Kidney glomerular epithelial cell (primary cell): Measurements from ENCODE around the gene SMC4.

ENCODE experiments used
- DNase-seq: peaks from one replicate; lab custom pipeline; 2025; lab: John Stamatoyannopoulos, UW

Gene SMC4

DNA sequence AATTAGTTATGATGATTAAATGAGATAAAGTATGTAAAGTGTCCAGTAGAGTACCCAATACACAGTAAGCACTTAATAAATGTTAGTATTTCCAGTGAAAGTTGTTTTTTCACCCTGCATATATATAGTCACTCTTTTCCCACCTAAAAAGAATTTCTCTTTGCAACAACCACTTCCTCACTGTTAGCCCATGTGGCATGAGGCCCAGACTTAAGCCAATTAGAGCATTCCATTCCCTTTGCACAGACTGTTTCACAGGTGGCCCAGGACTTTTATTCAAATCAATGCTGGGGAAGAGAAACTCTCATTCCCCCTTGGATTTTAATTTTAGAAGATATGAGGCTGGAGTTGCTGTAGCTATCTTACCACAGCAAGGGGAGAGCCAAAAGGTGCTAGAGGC lies 4.2 kb upstream of the SMC4 start:
- no peak for DNase-seq

DNA sequence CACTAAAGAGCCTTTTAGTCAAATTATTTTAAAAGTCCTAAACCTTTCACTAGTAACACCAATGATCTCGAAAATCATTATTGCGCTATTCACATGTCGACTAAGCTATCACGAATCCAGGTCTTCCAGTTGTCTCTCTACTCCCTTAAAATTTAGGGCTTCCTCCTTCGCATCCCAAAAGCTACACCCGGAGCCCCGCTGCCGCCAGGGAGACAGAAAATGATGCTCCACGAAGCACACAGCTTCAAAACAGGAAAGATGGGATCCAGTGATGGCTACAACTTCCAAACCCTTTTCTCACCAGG lies 678 bp upstream of the SMC4 start:
- no peak for DNase-seq

DNA sequence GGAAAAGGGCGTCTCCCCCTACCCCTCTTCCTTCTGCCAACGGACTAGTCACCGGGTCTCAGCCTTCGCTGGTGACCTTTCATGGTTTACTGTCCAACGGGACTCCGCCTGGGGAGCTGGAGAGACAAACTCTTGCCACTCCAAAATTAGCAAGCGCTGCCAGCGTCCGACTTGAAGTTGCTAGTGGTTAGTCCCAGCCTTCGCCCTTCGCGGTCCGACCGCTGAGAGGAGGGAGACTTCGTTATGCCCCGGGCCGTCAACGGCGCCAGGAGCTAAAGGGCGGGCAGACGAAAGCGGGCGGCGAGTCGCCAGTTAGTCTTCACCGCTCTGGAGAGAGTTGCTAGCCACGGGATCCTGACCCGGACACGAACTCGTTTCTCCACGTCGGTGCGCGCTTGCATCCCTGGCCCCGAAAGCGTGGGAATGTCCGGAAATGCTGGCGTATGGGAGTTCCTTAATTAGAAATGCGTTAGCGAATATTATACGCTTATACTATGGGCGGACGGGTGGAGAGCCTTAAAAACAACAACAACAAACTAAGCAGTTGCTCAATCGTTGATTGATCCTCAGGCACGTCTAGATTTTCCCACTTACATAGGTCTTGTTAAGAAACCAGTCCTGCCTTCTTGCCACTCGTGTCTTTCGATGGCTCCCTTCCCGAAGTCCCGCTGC lies 716 bp downstream of the SMC4 start:
- peak; percentile 48 for DNase-seq

DNA sequence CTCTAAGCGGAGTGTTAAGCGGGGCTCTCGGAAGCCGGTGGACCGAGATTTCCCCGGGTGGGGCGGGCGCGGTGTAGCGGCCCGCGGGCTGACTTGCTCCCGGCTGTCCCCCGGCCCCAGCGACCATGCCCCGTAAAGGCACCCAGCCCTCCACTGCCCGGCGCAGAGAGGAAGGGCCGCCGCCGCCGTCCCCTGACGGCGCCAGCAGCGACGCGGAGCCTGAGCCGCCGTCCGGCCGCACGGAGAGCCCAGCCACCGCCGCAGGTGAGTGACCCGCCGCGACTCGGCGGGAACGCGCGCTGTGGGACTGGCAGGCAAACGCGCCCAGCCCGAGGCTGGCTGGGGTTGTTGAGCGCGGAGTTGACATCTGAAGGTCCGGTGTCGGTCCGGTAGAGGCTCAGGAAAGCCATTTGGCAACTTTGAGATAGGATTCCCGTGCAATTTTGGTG lies 1.3 kb downstream of the SMC4 start:
- DNase-seq: no peak

DNA sequence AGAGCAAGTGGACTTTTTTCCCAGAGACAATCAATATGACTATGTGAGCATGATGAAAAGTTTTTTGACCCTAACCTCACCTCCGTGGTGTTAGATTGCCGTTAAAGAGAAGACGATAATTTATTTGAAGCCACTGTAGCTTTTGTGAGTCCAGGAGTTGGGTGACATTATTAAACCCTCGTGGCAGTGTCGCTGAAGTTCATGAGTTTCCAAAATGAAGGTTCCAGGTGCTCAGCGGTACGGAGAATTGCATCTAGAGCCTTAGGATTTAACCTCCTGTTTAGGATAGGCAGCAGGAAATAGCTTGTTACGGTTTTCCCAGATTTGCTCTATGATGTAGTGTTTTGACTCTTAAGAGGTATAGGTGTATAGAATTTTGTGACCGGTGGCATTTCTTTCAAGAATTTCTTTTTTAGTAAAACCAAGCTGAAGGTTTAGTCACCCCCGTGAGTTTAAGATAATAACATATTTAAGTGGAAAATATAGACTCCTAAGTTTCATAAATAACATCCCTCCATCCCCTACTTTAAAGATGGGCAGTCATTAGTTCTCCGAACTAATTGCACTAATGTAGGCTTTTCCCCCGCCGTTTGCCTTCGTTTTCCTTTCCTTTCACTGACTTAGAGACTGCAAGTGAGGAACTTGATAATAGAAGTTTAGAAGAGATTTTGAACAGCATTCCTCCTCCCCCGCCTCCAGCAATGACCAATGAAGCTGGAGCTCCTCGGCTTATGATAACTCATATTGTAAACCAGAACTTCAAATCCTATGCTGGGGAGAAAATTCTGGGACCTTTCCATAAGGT lies 2.0 kb downstream of the SMC4 start:
- DNase-seq: peak; percentile 56

DNA sequence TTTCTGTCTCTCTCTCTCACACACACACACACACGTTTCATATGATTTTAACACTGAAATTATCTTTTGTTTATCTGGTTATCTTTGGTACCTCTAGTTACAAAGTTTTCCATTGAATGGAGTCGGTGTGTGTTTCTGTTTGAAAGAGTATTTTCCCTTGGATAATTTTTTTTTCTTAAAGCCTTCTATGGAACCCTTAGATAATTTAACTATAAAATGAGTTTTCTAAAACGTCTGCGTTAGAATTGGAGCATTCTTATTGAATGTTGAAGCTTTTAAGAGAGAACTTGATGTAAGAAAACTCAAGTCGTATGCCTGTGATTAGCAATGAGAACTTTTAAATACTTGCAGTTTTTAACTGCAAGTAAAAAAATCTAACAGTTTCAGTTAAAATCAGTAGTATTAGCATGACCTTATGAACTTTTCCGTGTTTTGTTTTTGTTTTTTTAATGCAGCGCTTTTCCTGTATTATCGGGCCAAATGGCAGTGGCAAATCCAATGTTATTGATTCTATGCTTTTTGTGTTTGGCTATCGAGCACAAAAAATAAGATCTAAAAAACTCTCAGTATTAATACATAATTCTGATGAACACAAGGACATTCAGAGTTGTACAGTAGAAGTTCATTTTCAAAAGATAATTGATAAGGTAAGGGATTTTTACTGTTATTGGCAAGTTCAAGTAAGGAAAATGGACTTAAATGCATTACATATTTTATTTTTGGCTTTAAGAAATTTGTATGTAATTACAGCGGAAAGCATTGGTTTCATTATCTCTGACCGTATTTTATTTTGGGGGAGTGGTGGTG lies 3.0 kb downstream of the SMC4 start:
- no peak for DNase-seq

DNA sequence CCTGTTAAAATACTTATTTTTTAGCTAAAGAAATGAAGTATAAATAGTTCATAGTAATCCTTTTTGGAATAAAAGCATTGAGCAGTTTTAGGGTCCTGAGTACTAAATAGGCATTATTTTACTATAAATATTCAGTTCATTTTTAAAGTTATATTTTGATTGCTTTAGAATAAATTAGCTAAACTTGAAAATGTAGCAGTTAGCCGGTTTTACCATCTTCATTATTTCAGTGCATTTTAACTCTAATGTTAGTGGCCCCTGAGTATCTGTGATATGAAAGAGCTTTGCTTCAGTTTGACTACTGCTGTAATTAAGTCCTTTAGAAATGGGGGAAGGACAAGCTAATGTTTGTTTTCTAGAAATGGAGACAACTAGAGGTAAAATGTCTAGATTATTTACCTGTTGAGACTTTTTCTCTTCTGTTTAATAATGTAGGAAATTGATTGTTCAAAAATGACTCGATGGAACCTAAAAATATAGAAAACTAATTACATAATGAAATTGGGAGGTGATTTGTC lies 3.6 kb downstream of the SMC4 start:
- DNase-seq: no peak

DNA sequence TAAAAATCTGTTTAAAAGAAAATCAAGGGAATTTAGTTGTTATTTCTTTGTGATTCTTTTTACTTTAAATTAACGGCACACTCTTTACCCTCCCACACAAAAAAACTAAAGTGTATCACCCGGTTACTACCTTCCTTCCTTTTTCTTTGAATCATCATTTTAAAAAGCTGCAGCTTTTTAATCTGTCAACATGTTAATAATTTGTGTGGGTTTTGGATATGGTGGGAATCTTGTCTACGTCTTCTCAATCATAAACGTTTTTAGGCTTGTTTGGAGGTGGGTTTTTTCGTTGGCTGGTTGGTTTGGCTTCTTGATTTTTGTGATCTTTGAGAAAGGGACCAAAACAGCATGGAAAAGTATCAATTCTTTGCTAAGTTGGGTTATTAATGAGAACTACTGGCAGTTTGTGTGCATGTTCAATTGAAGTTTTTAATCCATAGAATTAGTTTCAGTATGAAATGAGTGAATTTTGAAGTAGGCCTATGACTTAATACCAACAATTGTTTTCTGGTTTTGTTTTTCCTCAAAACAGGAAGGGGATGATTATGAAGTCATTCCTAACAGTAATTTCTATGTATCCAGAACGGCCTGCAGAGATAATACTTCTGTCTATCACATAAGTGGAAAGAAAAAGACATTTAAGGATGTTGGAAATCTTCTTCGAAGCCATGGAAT lies 4.5 kb downstream of the SMC4 start:
- DNase-seq: no peak

DNA sequence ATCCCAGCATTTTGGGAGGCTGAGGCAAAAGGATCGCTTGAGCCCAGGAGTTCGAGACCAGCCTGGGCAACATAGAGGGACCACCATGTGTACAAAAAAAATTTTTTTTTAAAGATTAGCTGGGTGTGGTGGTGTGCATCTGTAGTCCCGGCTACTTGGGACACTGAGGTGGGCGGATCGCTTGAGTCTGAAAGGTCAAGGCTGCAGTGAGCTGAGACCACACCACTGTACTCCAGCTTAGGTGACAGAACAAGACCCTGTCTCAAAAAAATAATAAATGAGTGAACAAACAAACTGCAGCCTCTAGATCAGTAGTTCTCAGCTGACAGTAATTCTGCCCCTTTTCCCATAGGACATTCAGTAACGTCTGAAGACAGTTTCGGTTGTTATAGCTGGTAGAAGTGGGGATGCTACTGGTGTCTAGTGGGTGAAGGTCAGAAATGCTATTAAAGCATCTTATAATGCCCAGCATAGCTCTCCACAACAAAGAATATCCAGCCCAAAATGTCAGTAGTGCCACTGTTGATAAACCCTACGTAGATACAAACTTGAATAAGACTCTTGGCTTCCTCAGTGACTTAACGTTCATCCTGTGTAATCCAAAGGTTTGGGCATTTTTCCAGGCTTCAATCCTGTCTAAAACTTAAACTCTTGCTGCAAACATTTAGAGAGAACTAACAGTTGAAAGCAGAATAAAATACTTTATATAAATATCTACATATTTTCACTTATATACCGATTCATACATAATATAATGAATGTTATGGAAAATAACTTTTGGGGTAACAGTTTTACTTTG lies 10.6 kb downstream of the SMC4 start:
- no peak for DNase-seq

DNA sequence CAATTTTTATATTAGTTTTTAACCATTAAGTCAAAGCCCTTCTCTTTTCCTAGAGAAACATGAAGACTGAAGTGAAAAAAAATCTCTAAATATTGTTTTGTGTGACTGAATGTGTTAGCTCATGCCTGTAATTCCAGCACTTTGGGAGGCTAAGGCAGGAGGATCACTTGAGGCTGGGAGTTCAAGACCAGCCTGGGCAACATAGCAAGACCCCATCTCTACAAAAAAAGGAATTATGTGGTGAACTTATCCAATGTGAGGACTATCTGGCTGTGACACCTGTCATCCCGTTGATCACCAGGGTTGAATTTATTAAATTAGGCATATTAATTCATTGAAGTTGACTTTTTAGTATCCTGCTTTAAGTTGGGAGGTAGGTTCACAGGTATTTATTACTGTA lies 13.0 kb downstream of the SMC4 start:
- no peak for DNase-seq

DNA sequence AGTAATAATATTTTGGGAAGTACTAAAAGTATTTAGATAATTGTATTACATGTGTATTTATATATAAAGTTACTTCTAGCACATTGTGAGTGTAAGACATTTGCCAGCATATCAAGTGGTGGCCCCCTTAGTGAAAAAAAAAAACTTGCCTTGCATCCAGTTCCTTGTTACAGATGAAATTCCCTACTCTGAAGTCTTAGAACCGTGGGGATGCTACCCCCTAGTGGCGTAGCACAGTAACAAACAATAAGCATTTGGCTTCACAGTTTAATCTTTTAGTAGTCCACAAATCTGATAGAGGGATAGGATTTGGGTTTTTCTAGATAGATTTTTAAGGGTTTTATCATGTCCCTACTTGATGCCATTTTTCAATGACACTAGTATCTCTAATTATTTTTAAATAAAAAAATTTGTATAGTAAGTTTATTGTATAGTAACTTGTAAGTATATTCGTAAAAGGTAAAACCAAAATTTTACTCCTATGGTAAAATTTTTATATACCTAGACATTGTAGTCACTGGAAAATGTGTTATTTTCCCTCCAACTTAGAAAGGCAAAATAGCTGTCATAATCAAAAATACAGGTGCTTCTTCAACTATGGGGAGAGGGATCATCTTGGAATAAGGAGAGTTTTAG lies 14.3 kb downstream of the SMC4 start:
- DNase-seq: peak; percentile 76

DNA sequence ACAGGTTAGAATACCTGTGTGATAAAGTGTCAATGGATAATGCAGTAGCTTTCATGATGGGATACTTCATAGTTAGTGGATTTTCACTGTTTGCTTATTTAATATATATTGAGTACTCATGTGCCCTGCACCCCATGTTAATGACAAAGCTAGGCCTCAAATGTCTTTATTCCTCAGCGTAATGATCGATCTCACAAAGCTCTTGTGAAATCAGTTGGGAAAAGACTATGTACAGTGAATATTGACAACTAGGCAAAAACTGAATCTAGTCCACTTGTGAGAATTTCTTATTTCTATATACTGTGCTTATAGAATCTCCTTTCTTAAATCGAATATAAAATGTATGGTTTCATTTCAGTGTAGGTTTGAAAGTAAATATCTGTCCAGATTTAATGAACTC lies 17.9 kb downstream of the SMC4 start:
- DNase-seq: no peak

DNA sequence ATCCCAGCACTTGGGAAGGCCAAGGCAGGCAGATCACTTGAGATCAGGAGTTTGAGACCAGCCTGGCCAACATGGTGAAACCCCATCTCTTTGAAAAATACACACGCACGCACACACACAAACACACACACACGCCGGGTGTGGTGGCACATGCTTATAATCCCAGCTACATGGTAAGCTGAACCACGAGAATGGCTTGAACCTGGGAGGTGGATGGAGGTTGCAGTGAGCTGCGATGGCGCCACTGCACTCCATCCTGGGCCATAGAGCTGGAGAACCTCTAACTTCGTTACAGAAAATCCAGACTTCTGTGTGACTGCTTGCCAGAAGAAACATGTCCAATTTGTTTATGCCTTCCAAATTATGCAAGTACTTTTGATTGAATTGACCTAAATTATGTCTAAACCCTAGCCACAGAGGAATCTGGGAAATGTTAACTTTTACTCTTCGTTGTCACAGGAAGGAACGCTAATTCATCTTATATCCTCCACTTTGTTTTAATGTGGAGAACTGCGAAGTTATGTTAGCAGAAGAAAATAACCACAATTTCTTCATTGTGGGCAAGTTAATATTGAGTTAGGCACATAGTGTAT lies 28.5 kb downstream of the SMC4 start:
- no peak for DNase-seq

DNA sequence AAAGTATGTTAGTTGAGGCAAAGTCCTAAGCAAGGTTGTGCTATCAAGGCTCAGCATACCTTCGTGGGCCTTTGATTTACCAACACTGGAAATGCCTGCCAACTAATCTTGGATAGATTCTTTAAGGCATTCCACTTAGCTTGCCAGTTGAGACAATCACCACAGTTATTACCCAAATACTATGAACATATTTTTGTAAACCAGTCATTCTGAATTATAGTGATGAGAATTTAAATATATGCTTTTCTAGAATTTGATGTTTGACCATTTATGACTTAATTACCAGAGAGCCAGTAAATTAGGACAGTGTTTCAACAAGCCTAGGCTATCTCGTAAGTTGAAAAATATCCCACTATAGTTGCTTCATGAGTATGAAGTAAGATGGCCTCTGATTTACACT lies 34.6 kb downstream of the SMC4 start:
- no peak for DNase-seq

DNA sequence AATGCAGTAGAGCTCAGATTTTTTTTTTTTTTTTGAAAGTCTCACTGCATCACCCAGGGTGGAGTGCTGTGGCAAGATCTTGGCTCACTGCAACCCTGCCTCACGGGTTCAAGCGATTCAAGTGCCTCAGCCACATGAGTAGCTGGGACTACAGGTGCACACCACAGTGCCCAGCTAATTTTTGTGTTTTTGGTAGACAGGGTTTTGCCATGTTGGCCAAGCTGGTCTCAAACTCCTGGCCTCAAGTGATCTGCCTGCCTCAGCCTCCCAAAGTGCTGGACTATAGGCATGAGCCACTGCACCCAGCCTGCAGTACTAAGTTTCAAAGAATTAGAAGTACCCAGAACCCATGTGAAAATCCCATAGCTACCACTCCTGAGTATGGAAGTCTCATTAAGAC lies 35.6 kb downstream of the SMC4 start:
- DNase-seq: no peak

DNA sequence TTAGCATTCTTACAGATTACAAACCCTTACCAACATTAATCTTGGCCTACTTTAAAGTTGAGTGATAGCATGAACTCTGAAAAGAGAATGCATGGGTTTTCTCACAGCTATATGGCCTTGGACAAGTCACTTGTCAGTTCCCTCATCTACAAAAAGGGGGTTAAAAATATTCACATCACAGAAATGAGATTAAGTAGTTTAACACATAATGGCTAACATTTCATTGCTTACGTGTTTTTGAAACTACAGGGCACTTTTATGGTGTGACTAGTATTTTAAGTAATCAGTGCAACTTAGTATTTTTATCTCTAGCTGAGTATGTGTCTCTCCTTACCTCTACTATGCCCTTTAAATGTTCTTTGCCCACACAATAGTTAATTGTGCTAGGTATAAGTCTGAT lies 36.3 kb downstream of the SMC4 start:
- DNase-seq: no peak

DNA sequence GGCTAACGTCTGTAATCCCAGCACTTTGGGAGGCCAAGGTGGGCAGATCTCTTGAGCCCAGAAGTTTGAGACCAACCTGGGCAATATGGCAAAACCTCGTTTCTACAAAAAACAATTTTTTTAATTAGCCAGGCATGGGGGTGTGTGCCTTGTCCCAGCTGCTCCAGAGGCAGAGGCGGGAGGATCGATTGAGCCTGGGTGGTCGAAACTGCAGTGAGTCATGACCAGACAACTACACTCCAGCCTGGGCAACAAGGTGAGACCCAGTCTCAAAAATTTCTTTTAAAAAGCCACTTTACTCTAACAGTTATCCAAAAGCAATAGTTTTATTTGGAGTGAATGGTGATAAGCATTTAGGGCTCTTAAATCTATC lies 37.6 kb downstream of the SMC4 start:
- no peak for DNase-seq

DNA sequence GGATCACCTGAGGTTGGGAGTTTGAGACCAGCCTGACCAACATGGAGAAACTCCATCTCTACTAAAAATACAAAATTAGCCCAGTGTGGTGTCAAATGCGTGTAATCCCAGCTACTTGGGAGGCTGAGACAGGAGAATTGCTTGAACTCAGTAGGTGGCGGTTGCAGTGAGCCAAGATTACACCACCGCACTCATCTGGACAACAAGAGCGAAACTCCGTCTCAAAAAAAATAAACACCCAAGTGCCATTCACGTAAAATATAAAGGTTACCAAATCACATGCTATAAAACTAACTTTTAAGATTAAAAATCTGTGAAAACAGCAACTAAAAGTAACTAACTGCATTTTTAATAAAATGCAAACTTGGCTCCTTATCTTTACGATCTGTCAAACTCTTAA lies 41.2 kb downstream of the SMC4 start:
- no peak for DNase-seq

DNA sequence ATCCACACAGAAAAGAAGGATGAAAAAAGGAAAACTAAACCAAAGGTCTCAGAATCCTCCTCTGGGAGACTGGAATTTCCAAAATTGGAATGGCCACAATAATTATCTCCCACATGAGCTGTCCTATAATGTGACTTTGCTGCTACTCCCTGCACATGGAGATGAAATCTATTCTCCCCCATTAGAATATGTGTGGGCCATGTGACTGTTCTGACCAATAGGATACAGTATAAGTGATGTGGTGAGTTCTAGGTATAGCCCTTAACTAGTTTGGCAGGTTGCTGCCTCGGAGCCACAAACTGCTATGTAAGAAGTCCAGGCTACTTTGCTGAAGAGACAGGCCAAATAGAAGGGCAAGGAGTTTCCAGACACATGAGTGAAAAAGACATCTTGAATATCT lies 45.0 kb downstream of the SMC4 start:
- DNase-seq: no peak

DNA sequence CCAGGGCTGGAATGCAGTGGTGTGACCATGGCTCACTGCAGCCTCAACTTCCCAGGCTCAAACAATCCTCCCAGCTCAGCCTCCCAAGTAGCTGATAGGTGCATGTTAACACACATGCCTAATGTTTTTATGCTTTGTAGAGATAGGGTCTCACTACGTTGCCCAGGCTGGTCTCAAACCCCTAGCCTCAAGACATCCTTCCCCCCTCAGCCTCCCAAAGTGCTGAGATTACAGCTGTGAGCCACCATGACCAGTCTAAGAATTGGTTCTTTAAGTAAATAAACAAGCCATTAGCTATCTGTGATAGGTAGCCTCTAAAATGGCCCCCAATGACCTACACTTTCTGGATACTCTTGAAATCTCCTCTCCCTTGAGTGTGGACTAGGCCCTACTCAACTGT lies 46.4 kb downstream of the SMC4 start:
- no peak for DNase-seq
